ENCODE data around the gene RC3H2.
"Not testable (repeated sequence)": the region's sequence is repeated elsewhere in the genome, so short reads cannot be mapped to it uniquely, and the experiment has no call there.

RC3H2 gene

DNA sequence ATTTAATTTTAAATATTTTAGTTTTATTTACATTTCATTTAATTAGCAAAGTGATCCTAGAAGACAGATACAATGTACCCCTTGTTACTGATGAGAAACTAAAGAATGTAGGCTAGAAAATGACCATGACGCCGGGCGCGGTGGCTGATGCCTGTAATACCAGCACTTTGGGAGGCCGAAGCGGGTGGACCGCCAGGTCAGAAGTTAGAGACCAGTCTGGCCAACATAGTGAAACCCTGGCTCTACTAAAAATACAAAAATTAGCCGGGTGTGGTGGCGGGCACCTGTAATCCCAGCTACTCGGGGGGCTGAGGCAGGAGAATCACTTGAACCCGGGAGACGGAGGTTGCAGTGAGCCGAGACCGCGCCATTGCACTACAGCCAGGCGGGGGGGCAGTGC is 963 bp upstream of the RC3H2 start:
- H3K9ac ChIP-seq (ENCODE audit: low read length); H3K4me3 ChIP-seq (ENCODE audit: low read length); H3K36me3 ChIP-seq (ENCODE audit: control insufficient read depth, insufficient read depth, low read length); H3K27me3 ChIP-seq (ENCODE audit: control insufficient read depth, insufficient read depth, low read length); H3K4me1 ChIP-seq (ENCODE audit: control insufficient read depth, insufficient read depth, low read length); H3K9me3 ChIP-seq (ENCODE audit: control insufficient read depth, low read length): not testable (repeated sequence)

GRCh38 chr9:122904466-122904822 is 715 bp downstream of the RC3H2 start:
- no peaks in the 10 kb centered on the region for H3K27me3 ChIP-seq (ENCODE audit: control insufficient read depth, insufficient read depth, low read length)
- H3K9ac ChIP-seq (ENCODE audit: low read length): peak overlapping the region; percentile 97
- peak overlapping the region; percentile 88 for H3K4me3 ChIP-seq (ENCODE audit: low read length)
- H3K9me3 ChIP-seq (ENCODE audit: control insufficient read depth, low read length): no peaks in the 10 kb centered on the region
- no peaks in the 10 kb centered on the region for H3K4me1 ChIP-seq (ENCODE audit: control insufficient read depth, insufficient read depth, low read length)
- H3K36me3 ChIP-seq (ENCODE audit: control insufficient read depth, insufficient read depth, low read length): no peaks in the 10 kb centered on the region

DNA sequence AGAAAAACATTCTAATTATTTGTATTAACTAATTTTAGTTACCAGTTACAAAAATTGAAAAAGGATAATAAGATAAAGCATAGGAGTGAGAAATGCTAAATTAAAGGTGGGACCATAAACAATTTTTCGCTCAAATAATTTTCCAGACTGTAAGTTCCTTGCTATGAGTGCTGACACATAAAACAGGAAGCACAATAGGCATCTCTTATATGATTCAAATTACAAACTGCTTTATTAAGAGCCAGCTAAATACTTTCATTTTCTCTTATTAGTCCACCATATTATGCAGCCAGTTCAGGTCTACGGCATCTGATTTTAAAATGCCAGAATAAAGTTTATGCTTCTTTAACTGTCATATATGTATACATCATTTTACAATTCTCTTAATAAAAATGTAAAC is 4.4 kb downstream of the RC3H2 start:
- Histone ChIP-seq H3K27me3 (ENCODE audit: control insufficient read depth, insufficient read depth, low read length) (no peaks in the 10 kb centered on the region), H3K4me1 (ENCODE audit: control insufficient read depth, insufficient read depth, low read length) (no peaks in the 10 kb centered on the region), H3K4me3 (ENCODE audit: low read length) (no peak overlapping the region), H3K9ac (ENCODE audit: low read length) (peak overlapping the region; percentile 5), H3K36me3 (ENCODE audit: control insufficient read depth, insufficient read depth, low read length) (no peaks in the 10 kb centered on the region), H3K9me3 (ENCODE audit: control insufficient read depth, low read length) (no peaks in the 10 kb centered on the region)

- H3K4me3 ChIP-seq (ENCODE audit: low read length): no peak overlapping the region
- no peaks in the 10 kb centered on the region for H3K4me1 ChIP-seq (ENCODE audit: control insufficient read depth, insufficient read depth, low read length)
- no peak overlapping the region for H3K9ac ChIP-seq (ENCODE audit: low read length)
- no peaks in the 10 kb centered on the region for H3K27me3 ChIP-seq (ENCODE audit: control insufficient read depth, insufficient read depth, low read length)
- no peaks in the 10 kb centered on the region for H3K9me3 ChIP-seq (ENCODE audit: control insufficient read depth, low read length)
- H3K36me3 ChIP-seq (ENCODE audit: control insufficient read depth, insufficient read depth, low read length): no peaks in the 10 kb centered on the region
Measured at GRCh38 chr9:122897969-122898368, 7.2 kb downstream of the RC3H2 start.

DNA sequence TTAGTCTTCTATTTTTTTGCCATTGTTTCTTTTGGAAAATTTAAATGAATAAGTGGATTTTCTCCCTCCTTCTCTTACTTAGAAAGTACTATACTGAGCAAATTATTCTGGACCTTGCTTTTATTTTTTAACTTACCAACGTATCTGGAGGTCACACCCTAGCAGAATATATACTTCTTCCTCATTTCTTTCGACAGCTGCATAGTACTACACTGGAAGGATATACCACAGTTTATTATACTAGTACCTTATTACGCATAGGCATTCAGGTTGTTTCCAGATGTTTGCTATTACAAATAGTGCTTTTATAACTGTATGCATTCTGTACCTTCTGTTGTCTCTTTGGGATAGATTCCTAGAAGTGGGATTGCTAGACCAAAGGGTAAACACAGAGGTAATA is 16.7 kb downstream of the RC3H2 start:
- no peaks in the 10 kb centered on the region for H3K9me3 ChIP-seq (ENCODE audit: control insufficient read depth, low read length)
- peaks cover 4% of the 10 kb centered on the region for H3K36me3 ChIP-seq (ENCODE audit: control insufficient read depth, insufficient read depth, low read length)
- no peak overlapping the region for H3K4me3 ChIP-seq (ENCODE audit: low read length)

DNA sequence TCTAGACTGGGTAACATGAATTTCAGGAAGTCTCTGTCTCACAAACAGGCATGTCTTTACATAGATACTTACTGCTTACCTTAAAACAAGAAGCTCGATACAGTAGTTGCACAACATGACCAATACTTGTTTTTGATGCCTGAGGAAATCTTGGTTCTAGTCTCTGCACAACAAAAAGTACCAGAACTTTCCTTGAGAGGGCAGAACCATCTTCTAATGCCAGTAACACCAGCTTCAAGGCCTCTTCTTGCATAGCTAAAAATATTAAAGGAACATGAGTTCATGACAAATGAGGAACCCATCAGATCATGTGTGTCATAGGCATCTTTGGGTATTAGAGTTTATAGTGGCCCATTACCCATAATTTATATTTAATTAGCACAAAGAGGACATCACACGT is 22.0 kb downstream of the RC3H2 start:
- Histone ChIP-seq H3K9ac (ENCODE audit: low read length) (no peak overlapping the region), H3K27me3 (ENCODE audit: control insufficient read depth, insufficient read depth, low read length) (no peaks in the 10 kb centered on the region), H3K4me1 (ENCODE audit: control insufficient read depth, insufficient read depth, low read length) (peaks cover 20% of the 10 kb centered on the region), H3K36me3 (ENCODE audit: control insufficient read depth, insufficient read depth, low read length) (no peaks in the 10 kb centered on the region), H3K4me3 (ENCODE audit: low read length) (no peak overlapping the region), H3K9me3 (ENCODE audit: control insufficient read depth, low read length) (no peaks in the 10 kb centered on the region)

More for the DNA sequence above, 16.7 kb downstream of the RC3H2 start:
- no peak overlapping the region for H3K9ac ChIP-seq (ENCODE audit: low read length)
- H3K4me1 ChIP-seq (ENCODE audit: control insufficient read depth, insufficient read depth, low read length): no peaks in the 10 kb centered on the region
- no peaks in the 10 kb centered on the region for H3K27me3 ChIP-seq (ENCODE audit: control insufficient read depth, insufficient read depth, low read length)

DNA sequence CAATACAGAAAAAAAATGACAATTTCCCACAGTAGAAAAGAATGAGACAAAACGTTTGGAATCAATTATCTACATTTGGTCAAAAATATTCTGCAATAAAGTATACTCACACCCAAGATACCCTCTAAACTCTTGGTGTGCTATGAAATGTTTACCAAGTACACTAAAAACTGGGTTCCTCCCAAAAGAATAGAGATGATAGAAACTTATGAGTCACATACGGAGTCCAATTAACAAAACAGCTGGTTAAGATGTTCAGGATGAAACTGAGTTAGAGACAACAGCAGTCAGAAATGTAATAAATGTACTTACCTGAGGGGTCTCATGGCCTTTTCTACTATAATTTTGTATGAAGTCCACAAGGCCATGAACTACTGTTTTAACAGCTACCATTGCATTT is 25.7 kb downstream of the RC3H2 start:
- Histone ChIP-seq H3K27me3 (ENCODE audit: control insufficient read depth, insufficient read depth, low read length) (no peaks in the 10 kb centered on the region), H3K9me3 (ENCODE audit: control insufficient read depth, low read length) (no peaks in the 10 kb centered on the region), H3K9ac (ENCODE audit: low read length) (no peak overlapping the region), H3K4me3 (ENCODE audit: low read length) (no peak overlapping the region), H3K36me3 (ENCODE audit: control insufficient read depth, insufficient read depth, low read length) (no peaks in the 10 kb centered on the region), H3K4me1 (ENCODE audit: control insufficient read depth, insufficient read depth, low read length) (peaks cover 20% of the 10 kb centered on the region)

GRCh38 chr9:122875523-122875922 is 29.6 kb downstream of the RC3H2 start:
- no peaks in the 10 kb centered on the region for H3K36me3 ChIP-seq (ENCODE audit: control insufficient read depth, insufficient read depth, low read length)
- H3K9ac ChIP-seq (ENCODE audit: low read length): no peak overlapping the region
- H3K4me1 ChIP-seq (ENCODE audit: control insufficient read depth, insufficient read depth, low read length): peaks cover 9% of the 10 kb centered on the region
- no peak overlapping the region for H3K4me3 ChIP-seq (ENCODE audit: low read length)
- H3K27me3 ChIP-seq (ENCODE audit: control insufficient read depth, insufficient read depth, low read length): no peaks in the 10 kb centered on the region
- H3K9me3 ChIP-seq (ENCODE audit: control insufficient read depth, low read length): no peaks in the 10 kb centered on the region

DNA sequence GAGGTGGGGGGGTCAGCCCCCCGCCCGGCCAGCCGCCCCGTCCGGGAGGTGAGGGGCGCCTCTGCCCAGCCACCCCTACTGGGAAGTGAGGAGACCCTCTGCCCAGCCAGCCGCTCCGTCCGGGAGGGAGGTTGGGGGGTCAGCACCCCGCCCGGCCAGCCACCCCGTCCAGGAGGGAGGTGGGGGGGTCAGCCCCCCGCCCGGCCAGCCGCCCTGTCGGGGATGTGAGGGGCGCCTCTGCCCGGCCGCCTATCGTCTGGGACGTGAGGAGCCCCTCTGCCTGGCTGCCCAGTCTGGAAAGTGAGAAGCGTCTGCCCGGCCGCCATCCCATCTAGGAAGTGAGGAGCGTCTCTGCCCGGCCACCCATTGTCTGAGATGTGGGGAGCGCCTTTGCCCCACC is 37.9 kb downstream of the RC3H2 start:
- H3K9ac ChIP-seq (ENCODE audit: low read length); H3K4me1 ChIP-seq (ENCODE audit: control insufficient read depth, insufficient read depth, low read length); H3K36me3 ChIP-seq (ENCODE audit: control insufficient read depth, insufficient read depth, low read length): not testable (repeated sequence)

DNA sequence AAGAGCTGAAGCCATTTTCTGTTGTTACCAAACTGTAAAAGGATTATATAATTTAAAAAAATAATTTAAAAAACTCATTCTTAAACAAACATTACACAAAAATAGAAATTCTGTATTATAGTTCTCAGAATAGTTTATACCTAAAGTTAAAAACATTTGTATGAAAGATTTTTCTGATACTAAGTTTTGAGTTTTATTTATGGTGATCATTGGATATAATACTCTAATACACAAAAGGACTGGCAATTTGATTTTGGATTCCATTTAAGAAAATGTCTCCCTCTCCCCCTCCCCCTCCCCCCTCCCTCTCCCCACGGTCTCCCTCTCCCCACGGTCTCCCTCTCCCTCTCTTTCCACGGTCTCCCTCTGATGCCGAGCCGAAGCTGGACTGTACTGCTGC is 39.1 kb downstream of the RC3H2 start:
- H3K9ac ChIP-seq (ENCODE audit: low read length): no peak overlapping the region
- no peaks in the 10 kb centered on the region for H3K4me1 ChIP-seq (ENCODE audit: control insufficient read depth, insufficient read depth, low read length)
- H3K36me3 ChIP-seq (ENCODE audit: control insufficient read depth, insufficient read depth, low read length): no peaks in the 10 kb centered on the region
- H3K27me3 ChIP-seq (ENCODE audit: control insufficient read depth, insufficient read depth, low read length): no peaks in the 10 kb centered on the region
- H3K4me3 ChIP-seq (ENCODE audit: low read length): no peak overlapping the region
- H3K9me3 ChIP-seq (ENCODE audit: control insufficient read depth, low read length): no peaks in the 10 kb centered on the region

More for the DNA sequence above, 37.9 kb downstream of the RC3H2 start:
- not testable (repeated sequence) for H3K27me3 ChIP-seq (ENCODE audit: control insufficient read depth, insufficient read depth, low read length); H3K9me3 ChIP-seq (ENCODE audit: control insufficient read depth, low read length); H3K4me3 ChIP-seq (ENCODE audit: low read length)

DNA sequence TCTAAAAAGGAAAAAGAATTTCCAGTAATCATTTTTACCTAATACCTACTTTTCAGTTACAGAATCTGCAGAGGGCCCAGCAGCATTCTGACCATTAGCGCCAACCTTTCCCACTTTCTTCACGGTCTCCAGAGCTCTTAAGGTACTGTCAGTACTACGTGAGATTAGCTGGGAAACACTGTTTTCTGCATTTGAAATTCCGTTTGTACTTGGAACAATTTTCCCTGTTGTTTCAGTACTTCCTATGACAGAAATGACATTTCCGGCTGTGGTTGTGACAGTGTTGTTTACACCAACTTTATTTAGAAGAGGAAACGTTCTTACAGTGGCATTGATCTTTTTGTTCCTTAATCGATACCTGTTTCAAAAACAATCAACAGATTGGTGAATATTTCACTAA is 39.9 kb downstream of the RC3H2 start:
- no peaks in the 10 kb centered on the region for H3K36me3 ChIP-seq (ENCODE audit: control insufficient read depth, insufficient read depth, low read length)

GRCh38 chr9:122863407-122863806 is 41.8 kb downstream of the RC3H2 start:
- H3K9ac ChIP-seq (ENCODE audit: low read length): no peak overlapping the region
- no peak overlapping the region for H3K4me3 ChIP-seq (ENCODE audit: low read length)
- H3K9me3 ChIP-seq (ENCODE audit: control insufficient read depth, low read length): no peaks in the 10 kb centered on the region
- no peaks in the 10 kb centered on the region for H3K27me3 ChIP-seq (ENCODE audit: control insufficient read depth, insufficient read depth, low read length)
- H3K36me3 ChIP-seq (ENCODE audit: control insufficient read depth, insufficient read depth, low read length): peaks cover 5% of the 10 kb centered on the region
- H3K4me1 ChIP-seq (ENCODE audit: control insufficient read depth, insufficient read depth, low read length): no peaks in the 10 kb centered on the region

More for the DNA sequence above, 39.9 kb downstream of the RC3H2 start:
- no peak overlapping the region for H3K4me3 ChIP-seq (ENCODE audit: low read length)
- no peaks in the 10 kb centered on the region for H3K9me3 ChIP-seq (ENCODE audit: control insufficient read depth, low read length)
- H3K9ac ChIP-seq (ENCODE audit: low read length): no peak overlapping the region
- H3K4me1 ChIP-seq (ENCODE audit: control insufficient read depth, insufficient read depth, low read length): no peaks in the 10 kb centered on the region
- H3K27me3 ChIP-seq (ENCODE audit: control insufficient read depth, insufficient read depth, low read length): no peaks in the 10 kb centered on the region

GRCh38 chr9:122860319-122861142 is 44.6 kb downstream of the RC3H2 start:
- no peaks in the 10 kb centered on the region for H3K9me3 ChIP-seq (ENCODE audit: control insufficient read depth, low read length)
- H3K4me1 ChIP-seq (ENCODE audit: control insufficient read depth, insufficient read depth, low read length): no peaks in the 10 kb centered on the region
- no peaks in the 10 kb centered on the region for H3K27me3 ChIP-seq (ENCODE audit: control insufficient read depth, insufficient read depth, low read length)
- peaks cover 7% of the 10 kb centered on the region for H3K36me3 ChIP-seq (ENCODE audit: control insufficient read depth, insufficient read depth, low read length)
- H3K4me3 ChIP-seq (ENCODE audit: low read length): no peak overlapping the region
- no peak overlapping the region for H3K9ac ChIP-seq (ENCODE audit: low read length)

Measured in mucosa of stomach (tissue), 1 donor.